HG03280 (cell line): ENCODE measurements around the gene THEM5.

Experiments used
- ATAC-seq: cut with Tn5 transposase; IDR thresholded peaks from one replicate; pipeline ENCODE4 v1.9.1; 2021; ENCODE audit warnings: mild to moderate bottlenecking, moderate library complexity; ENCODE audit not compliant: unreplicated experiment

THEM5 gene

GRCh38 chr1:151802372-151802771, 51.1 kb downstream of the THEM5 start:
- ATAC-seq, result no peak

GRCh38 chr1:151801846-151802245, 51.7 kb downstream of the THEM5 start:
- no peak for ATAC-seq

GRCh38 chr1:151801310-151801820, 52.1 kb downstream of the THEM5 start:
- ATAC-seq, result no peak

GRCh38 chr1:151800830-151801229, 52.7 kb downstream of the THEM5 start:
- ATAC-seq, result no peak

GRCh38 chr1:151799179-151800022, 54.1 kb downstream of the THEM5 start:
- no peak for ATAC-seq

GRCh38 chr1:151798571-151798970, 54.9 kb downstream of the THEM5 start:
- no peak for ATAC-seq
